A549 (cell line): ENCODE measurements around the gene AMER2. TPM values are rescaled to one million over a fixed set of nuclear protein-coding genes. Genes with fewer than 3 reads are reported as not detected.

Experiments used
- ATAC-seq, 2 experiments: fragments of 200-7000 bp in 1 of 2; fragments of >200 bp in 1 of 2; cut with Nextera tagmentation in 1 of 2; cut with Tn5 transposase in 1 of 2; 3 replicates each; pipeline versions ENCODE4 v1.8.0 to v1.9.1; 2018 to 2020; ENCODE audit warnings: mild to moderate bottlenecking in 1 of 2, moderate library complexity in 1 of 2
- CTCF ChIA-PET: fragments of 300-600 bp; sonication (Branson Sonifier 250); formaldehyde crosslinking; extraction: SDS; loops from one replicate; lab custom pipeline; 2021; ENCODE audit warnings: antibody characterized with exemption, inconsistent platforms; lab: Yijun Ruan, JAX
- POLR2A ChIA-PET: fragments of 350-600 bp; formaldehyde crosslinking; extraction: SDS; loops from one replicate; lab custom pipeline; 2021; ENCODE audit warnings: antibody characterized with exemption, inconsistent platforms; lab: Yijun Ruan, JAX
- DNase-seq, 2 experiments: peaks; one replicate each; pipeline versions ENCODE4 v3.0.0 to v3.0.0-alpha.2; 2011 to 2016; ENCODE audit warnings: low read depth in 1 of 2, low spot score in 1 of 2
- FAIRE-seq: peaks from 2 replicates; lab custom pipeline; 2011; peaks lifted over from hg19 to GRCh38; lab: Jason Lieb, UNC
- H3K27ac ChIP-seq, 2 experiments: fragments of >200 bp; sonication (Bioruptor Twin); formaldehyde crosslinking; 3 replicates each; pipeline ENCODE4 v1.5.1; 2016 to 2017
- H3K4me1 ChIP-seq: fragments of >200 bp; sonication (Bioruptor Twin); formaldehyde crosslinking; 3 replicates; pipeline ENCODE4 v1.6.1; 2016
- H3K4me2 ChIP-seq: fragments of >200 bp; sonication (Bioruptor Twin); formaldehyde crosslinking; 3 replicates; pipeline ENCODE4 v1.6.1; 2016
- H3K4me3 ChIP-seq: fragments of >200 bp; sonication (Bioruptor Twin); formaldehyde crosslinking; 3 replicates; pipeline ENCODE4 v1.5.1; 2016
- H3K9me3 ChIP-seq: fragments of >200 bp; sonication (Bioruptor Twin); formaldehyde crosslinking; 3 replicates; pipeline ENCODE4 v1.6.1; 2016
- CHD2 ChIP-seq: fragments of 150-350 bp; IDR thresholded peaks from 2 replicates; pipeline ENCODE4 v1.6.1; 2014; ENCODE audit warnings: low read length; ENCODE audit not compliant: partially characterized antibody
- EHMT2 ChIP-seq: fragments of 200-600 bp; sonication (generic); IDR thresholded peaks from 2 replicates; pipeline ENCODE4 v1.6.1; 2016; ENCODE audit warnings: antibody characterized with exemption, low read depth, mild to moderate bottlenecking, moderate library complexity
- HDAC2 ChIP-seq: fragments of 200-600 bp; sonication (generic); IDR thresholded peaks from 2 replicates; pipeline ENCODE4 v1.6.1; 2016
- HEYL ChIP-seq: fragments of 250-450 bp; sonication (Bioruptor Pico); IDR thresholded peaks from 2 replicates; pipeline ENCODE4 v1.8.0; 2021; ENCODE audit warnings: mild to moderate bottlenecking, moderate library complexity
- KDM5A ChIP-seq: fragments of 200-600 bp; sonication (generic); IDR thresholded peaks from 2 replicates; pipeline ENCODE4 v1.6.1; 2016; ENCODE audit warnings: antibody characterized with exemption, mild to moderate bottlenecking
- MYC ChIP-seq: IDR thresholded peaks from 2 replicates; pipeline ENCODE4 v1.6.1; 2012; ENCODE audit warnings: mild to moderate bottlenecking, inconsistent platforms, low read length, improper control_type of control experiment, borderline replicate concordance
- NFE2L2 ChIP-seq: fragments of 150-350 bp; conservative IDR thresholded peaks from 2 replicates; pipeline ENCODE4 v1.6.1; 2014; ENCODE audit warnings: low read length
- PHF8 ChIP-seq: fragments of 200-600 bp; sonication (generic); IDR thresholded peaks from 2 replicates; pipeline ENCODE4 v1.6.1; 2016; ENCODE audit warnings: low read depth, mild to moderate bottlenecking, antibody characterized with exemption, moderate library complexity, borderline replicate concordance
- POLR2AphosphoS2 ChIP-seq: conservative IDR thresholded peaks from 2 replicates; pipeline ENCODE4 v1.6.1; 2012; ENCODE audit warnings: low read length, improper control_type of control experiment, inconsistent platforms
- RARB ChIP-seq: fragments of 250-450 bp; sonication (Bioruptor Pico); IDR thresholded peaks from 2 replicates; pipeline ENCODE4 v1.8.0; 2021; ENCODE audit warnings: mild to moderate bottlenecking, moderate library complexity
- RFX5 ChIP-seq: fragments of 450-650 bp; IDR thresholded peaks from 2 replicates; pipeline ENCODE4 v1.7.1; 2014; ENCODE audit warnings: antibody characterized with exemption, mild to moderate bottlenecking, moderate library complexity
- RNF2 ChIP-seq: fragments of 200-600 bp; sonication (generic); IDR thresholded peaks from 2 replicates; pipeline ENCODE4 v1.6.1; 2016; ENCODE audit warnings: low read depth, mild to moderate bottlenecking, antibody characterized with exemption, moderate library complexity, borderline replicate concordance
- SMC3 ChIP-seq: fragments of >200 bp; sonication (Bioruptor Twin); formaldehyde crosslinking; IDR thresholded peaks from 3 replicates; pipeline ENCODE4 v1.6.1; 2018; ENCODE audit warnings: inconsistent platforms
- ZC3H11A ChIP-seq: fragments of 450-650 bp; IDR thresholded peaks from 2 replicates; pipeline ENCODE4 v1.6.1; 2014; ENCODE audit warnings: antibody characterized with exemption, mild to moderate bottlenecking
- ZSCAN20 ChIP-seq: fragments of 250-450 bp; sonication (Bioruptor Pico); IDR thresholded peaks from 2 replicates; pipeline ENCODE4 v1.8.0; 2022; ENCODE audit warnings: mild to moderate bottlenecking, moderate library complexity
- WGBS: methylation state at CpG from one replicate; pipeline ENCODE4 v1.1.6; 2017; ENCODE audit errors: missing lambda C conversion rate; 5-methylcytosine and 5-hydroxymethylcytosine counted together
- polyA plus RNA-seq, 4 experiments: library from polyadenylated mRNA; depleted of rRNA in 3 of 4; stranded (reverse); fragments of >200 nt; fragmentation: RNase III in 1 of 4; extraction: RNeasy Plus Mini Kit Qiagen cat#74134 plus additional on column Dnase treatment in 1 of 4; gene quantifications; 2 replicates in 3 of 4; 3 replicates in 1 of 4; pipeline ENCODE4 v1.2.3, GENCODE V29; 2011 to 2017
- TF ChIP-seq, protein P1 (sequence below): IDR thresholded peaks from 2 replicates; pipeline ENCODE4 v1.6.1; 2012; ENCODE audit warnings: low read depth, borderline replicate concordance
- TF ChIP-seq, protein P2 (sequence below): fragments of >200 bp; sonication (Bioruptor Twin); formaldehyde crosslinking; IDR thresholded peaks from 2 replicates; pipeline ENCODE4 v1.6.1; 2016
- TF ChIP-seq, protein P3 (sequence below): fragments of 200-600 bp; sonication (generic); IDR thresholded peaks from 2 replicates; pipeline ENCODE4 v1.6.1; 2016; ENCODE audit warnings: antibody characterized with exemption, mild to moderate bottlenecking, moderate library complexity
- TF ChIP-seq, protein P4 (sequence below): fragments of >200 bp; sonication (Bioruptor Twin); formaldehyde crosslinking; IDR thresholded peaks from 3 replicates; pipeline ENCODE4 v1.5.1; 2016

AMER2 gene
- polyA plus RNA-seq, 2 of the 4 experiments (the other 2 are of a cell fraction): not detected

DNA sequence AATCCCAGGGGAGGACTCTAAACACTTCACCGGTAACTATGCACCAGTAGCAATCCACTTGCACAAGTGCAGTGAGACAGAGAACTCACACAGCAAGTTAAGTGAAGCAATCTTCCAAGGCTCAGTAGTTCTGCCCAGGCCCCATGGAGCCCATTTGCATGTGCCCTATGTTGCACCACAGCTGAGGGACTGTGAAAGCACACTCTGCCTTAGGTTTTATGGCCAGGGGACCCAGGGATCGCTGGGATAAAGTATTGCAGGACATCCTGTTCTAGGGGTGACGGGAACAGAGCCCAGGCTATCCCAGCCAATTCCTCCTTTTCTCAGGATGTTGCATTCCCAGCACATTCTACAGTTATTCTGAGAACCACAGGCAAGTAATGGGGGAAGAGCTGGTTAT, 6.0 kb upstream of the AMER2 start:
- ChIA-PET POLR2A (no interaction called here), CTCF (no interaction called here)
- no peak for FAIRE-seq
- Histone ChIP-seq H3K27ac (no peak overlapping the region), H3K4me3 (no peak overlapping the region), H3K4me1 (no peaks in the 10 kb centered on the region), H3K4me2 (no peak overlapping the region), H3K9me3 (peaks cover 3% of the 10 kb centered on the region; the same call in 2 of the 3 replicates)
- TF ChIP-seq RNF2 (no peak), ZC3H11A (no peak), PHF8 (no peak), HDAC2 (no peak), RARB (CRISPR knock-in tag) (no peak), ZSCAN20 (CRISPR knock-in tag) (no peak)
- TF ChIP-seq, protein P1, sequence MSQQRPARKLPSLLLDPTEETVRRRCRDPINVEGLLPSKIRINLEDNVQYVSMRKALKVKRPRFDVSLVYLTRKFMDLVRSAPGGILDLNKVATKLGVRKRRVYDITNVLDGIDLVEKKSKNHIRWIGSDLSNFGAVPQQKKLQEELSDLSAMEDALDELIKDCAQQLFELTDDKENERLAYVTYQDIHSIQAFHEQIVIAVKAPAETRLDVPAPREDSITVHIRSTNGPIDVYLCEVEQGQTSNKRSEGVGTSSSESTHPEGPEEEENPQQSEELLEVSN: no peak
- ATAC-seq: no peak
- DNase-seq: no peak
- WGBS: 0% methylated on average over 1 of the region's 3 CpGs

DNA sequence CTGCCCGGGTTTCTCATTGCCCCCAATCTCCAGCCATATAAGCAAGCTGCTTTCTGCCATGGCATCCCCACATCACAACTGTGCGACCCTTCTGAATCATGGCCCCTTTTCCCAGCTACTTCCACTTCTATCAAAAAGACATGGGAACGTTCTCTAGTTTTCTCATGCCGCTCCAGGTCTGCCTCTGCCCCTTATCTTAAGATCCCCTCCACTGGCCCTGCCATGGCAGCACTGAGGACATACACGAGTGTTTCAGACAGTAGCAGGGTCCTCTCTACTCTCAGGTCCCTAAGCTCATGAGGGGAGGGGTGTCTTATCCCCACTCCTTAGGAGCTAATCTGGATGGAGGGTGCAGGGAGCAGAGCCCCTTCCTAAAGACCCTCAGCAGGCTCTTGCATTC, 5.5 kb upstream of the AMER2 start:
- ChIA-PET POLR2A (no interaction called here), CTCF (no interaction called here)
- ATAC-seq (no peak), FAIRE-seq (no peak), DNase-seq (no peak)
- TF ChIP-seq, protein P2, sequence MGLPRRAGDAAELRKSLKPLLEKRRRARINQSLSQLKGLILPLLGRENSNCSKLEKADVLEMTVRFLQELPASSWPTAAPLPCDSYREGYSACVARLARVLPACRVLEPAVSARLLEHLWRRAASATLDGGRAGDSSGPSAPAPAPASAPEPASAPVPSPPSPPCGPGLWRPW: no peak
- TF ChIP-seq POLR2AphosphoS2 (no peak), PHF8 (no peak), HEYL (no peak), MYC (no peak), NFE2L2 (no peak), RFX5 (no peak), CHD2 (no peak), ZC3H11A (no peak), ZSCAN20 (CRISPR knock-in tag) (no peak), RNF2 (no peak), KDM5A (no peak), EHMT2 (no peak), SMC3 (no peak)
- TF ChIP-seq, protein P3, sequence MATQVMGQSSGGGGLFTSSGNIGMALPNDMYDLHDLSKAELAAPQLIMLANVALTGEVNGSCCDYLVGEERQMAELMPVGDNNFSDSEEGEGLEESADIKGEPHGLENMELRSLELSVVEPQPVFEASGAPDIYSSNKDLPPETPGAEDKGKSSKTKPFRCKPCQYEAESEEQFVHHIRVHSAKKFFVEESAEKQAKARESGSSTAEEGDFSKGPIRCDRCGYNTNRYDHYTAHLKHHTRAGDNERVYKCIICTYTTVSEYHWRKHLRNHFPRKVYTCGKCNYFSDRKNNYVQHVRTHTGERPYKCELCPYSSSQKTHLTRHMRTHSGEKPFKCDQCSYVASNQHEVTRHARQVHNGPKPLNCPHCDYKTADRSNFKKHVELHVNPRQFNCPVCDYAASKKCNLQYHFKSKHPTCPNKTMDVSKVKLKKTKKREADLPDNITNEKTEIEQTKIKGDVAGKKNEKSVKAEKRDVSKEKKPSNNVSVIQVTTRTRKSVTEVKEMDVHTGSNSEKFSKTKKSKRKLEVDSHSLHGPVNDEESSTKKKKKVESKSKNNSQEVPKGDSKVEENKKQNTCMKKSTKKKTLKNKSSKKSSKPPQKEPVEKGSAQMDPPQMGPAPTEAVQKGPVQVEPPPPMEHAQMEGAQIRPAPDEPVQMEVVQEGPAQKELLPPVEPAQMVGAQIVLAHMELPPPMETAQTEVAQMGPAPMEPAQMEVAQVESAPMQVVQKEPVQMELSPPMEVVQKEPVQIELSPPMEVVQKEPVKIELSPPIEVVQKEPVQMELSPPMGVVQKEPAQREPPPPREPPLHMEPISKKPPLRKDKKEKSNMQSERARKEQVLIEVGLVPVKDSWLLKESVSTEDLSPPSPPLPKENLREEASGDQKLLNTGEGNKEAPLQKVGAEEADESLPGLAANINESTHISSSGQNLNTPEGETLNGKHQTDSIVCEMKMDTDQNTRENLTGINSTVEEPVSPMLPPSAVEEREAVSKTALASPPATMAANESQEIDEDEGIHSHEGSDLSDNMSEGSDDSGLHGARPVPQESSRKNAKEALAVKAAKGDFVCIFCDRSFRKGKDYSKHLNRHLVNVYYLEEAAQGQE: no peak
- TF ChIP-seq, protein P4, sequence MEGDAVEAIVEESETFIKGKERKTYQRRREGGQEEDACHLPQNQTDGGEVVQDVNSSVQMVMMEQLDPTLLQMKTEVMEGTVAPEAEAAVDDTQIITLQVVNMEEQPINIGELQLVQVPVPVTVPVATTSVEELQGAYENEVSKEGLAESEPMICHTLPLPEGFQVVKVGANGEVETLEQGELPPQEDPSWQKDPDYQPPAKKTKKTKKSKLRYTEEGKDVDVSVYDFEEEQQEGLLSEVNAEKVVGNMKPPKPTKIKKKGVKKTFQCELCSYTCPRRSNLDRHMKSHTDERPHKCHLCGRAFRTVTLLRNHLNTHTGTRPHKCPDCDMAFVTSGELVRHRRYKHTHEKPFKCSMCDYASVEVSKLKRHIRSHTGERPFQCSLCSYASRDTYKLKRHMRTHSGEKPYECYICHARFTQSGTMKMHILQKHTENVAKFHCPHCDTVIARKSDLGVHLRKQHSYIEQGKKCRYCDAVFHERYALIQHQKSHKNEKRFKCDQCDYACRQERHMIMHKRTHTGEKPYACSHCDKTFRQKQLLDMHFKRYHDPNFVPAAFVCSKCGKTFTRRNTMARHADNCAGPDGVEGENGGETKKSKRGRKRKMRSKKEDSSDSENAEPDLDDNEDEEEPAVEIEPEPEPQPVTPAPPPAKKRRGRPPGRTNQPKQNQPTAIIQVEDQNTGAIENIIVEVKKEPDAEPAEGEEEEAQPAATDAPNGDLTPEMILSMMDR: no peak
- Histone ChIP-seq H3K4me1 (no peaks in the 10 kb centered on the region), H3K4me3 (no peak overlapping the region), H3K4me2 (no peak overlapping the region), H3K27ac (no peak overlapping the region), H3K9me3 (peaks cover 3% of the 10 kb centered on the region; the same call in 2 of the 3 replicates)
- 0% methylated on average over 4 of the region's 5 CpGs for WGBS
